Smooth muscle cell (in vitro differentiated cells): Measurements from ENCODE around the gene GNG11. TPM values are rescaled to one million over a fixed set of nuclear protein-coding genes. Genes with fewer than 3 reads are reported as not detected.

Experiments
- DNase-seq: peaks from one replicate; lab custom pipeline; 2025; ENCODE audit not compliant: unreplicated experiment; lab: John Stamatoyannopoulos, UW
- H2AFZ ChIP-seq: fragments of 200-600 bp; sonication (generic); 2 replicates; pipeline ENCODE4 v1.6.0; 2016; ENCODE audit warnings: antibody characterized with exemption, low read depth, mild to moderate bottlenecking
- H3F3A ChIP-seq: fragments of 200-600 bp; sonication (generic); 2 replicates; pipeline ENCODE4 v1.6.0; 2017; ENCODE audit warnings: antibody characterized with exemption, low read depth
- H3K27ac ChIP-seq: fragments of 200-600 bp; sonication (generic); 2 replicates; pipeline ENCODE4 v1.5.1; 2016; ENCODE audit warnings: low read depth, mild to moderate bottlenecking
- H3K27me3 ChIP-seq: fragments of 200-600 bp; sonication (generic); 2 replicates; pipeline ENCODE4 v1.6.1; 2016; ENCODE audit warnings: low read depth, mild to moderate bottlenecking
- H3K36me3 ChIP-seq: fragments of 200-600 bp; sonication (generic); 2 replicates; pipeline ENCODE4 v1.5.1; 2016; ENCODE audit warnings: low read depth
- H3K4me1 ChIP-seq: fragments of 200-600 bp; sonication (generic); 2 replicates; pipeline ENCODE4 v1.5.1; 2016; ENCODE audit warnings: low read depth
- H3K4me2 ChIP-seq: fragments of 200-600 bp; sonication (generic); 2 replicates; pipeline ENCODE4 v1.6.0; 2016; ENCODE audit warnings: mild to moderate bottlenecking
- H3K4me3 ChIP-seq: fragments of 200-600 bp; sonication (generic); 2 replicates; pipeline ENCODE4 v1.5.1; 2016; ENCODE audit warnings: mild to moderate bottlenecking
- H3K79me2 ChIP-seq: fragments of 200-600 bp; sonication (generic); 2 replicates; pipeline ENCODE4 v1.6.0; 2016; ENCODE audit warnings: low read depth, mild to moderate bottlenecking
- H3K9ac ChIP-seq: fragments of 200-600 bp; sonication (generic); 2 replicates; pipeline ENCODE4 v1.6.0; 2016; ENCODE audit warnings: low read depth
- H3K9me3 ChIP-seq: fragments of 200-600 bp; sonication (generic); replicated peaks from 2 replicates; pipeline ENCODE4 v1.5.1; 2016; ENCODE audit warnings: low read depth
- H4K20me1 ChIP-seq: fragments of 200-600 bp; sonication (generic); 2 replicates; pipeline ENCODE4 v1.6.0; 2016; ENCODE audit warnings: low read depth
- CTCF ChIP-seq: fragments of 200-600 bp; sonication (generic); IDR thresholded peaks from 2 replicates; pipeline ENCODE4 v1.5.1; 2017; ENCODE audit warnings: borderline replicate concordance, mild to moderate bottlenecking, antibody characterized with exemption; ENCODE audit not compliant: insufficient read depth, poor library complexity, severe bottlenecking
- WGBS: methylation state at CpG from one replicate; pipeline ENCODE4 v1.1.7; 2016; ENCODE audit warnings: low lambda C conversion rate; 5-methylcytosine and 5-hydroxymethylcytosine counted together
- polyA plus RNA-seq: library from polyadenylated mRNA; unstranded; fragments of >200 nt; fragmentation: Nextera tagmentation; extraction: Ambion mirVana; gene quantifications from 2 replicates; pipeline ENCODE4 v1.2.1, GENCODE V29; 2016
- total RNA-seq: library from RNA; depleted of rRNA; stranded (reverse); fragments of >200 nt; gene quantifications from 2 replicates; pipeline ENCODE4 v1.2.3, GENCODE V29; 2014

The GNG11 gene
- total and polyA plus RNA-seq, 2 experiments from 2014 or later, result 13.4 to 31.2 TPM

DNA sequence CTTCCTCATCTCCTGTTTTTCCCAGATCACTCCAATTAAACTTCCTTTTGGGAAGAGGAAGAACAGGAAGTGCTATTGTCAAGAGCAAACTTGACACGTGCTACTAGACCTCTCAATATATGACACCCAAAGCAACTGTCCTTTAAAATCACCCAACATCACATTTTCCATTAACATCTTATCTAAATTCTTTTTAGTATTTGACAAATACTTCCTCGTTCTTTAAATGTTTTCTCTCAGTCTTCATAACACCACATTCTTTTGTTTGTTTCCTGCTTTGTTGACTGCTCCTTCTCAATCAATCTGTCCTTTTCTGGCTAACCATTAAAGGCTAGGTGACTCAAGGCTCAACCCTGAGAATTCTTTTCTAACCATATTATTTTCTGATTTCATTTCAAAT, 23.9 kb upstream of the GNG11 start:
- H3K79me2 ChIP-seq, result no peaks in the 10 kb centered on the region
- no peaks in the 10 kb centered on the region for H3K9me3 ChIP-seq
- no peak overlapping the region for H3K27ac ChIP-seq
- peaks cover 5% of the 10 kb centered on the region for H3F3A ChIP-seq
- no peak for TF ChIP-seq CTCF
- no peak overlapping the region for H3K4me2 ChIP-seq
- DNase-seq, result no peak
- no peaks in the 10 kb centered on the region for H4K20me1 ChIP-seq
- no peak overlapping the region for H3K9ac ChIP-seq
- H3K4me3 ChIP-seq, result no peak overlapping the region
- no peaks in the 10 kb centered on the region for H3K4me1 ChIP-seq
- H3K36me3 ChIP-seq, result no peaks in the 10 kb centered on the region
- H3K27me3 ChIP-seq, result no peaks in the 10 kb centered on the region
- H2AFZ ChIP-seq, result no peak overlapping the region
- WGBS, result 87% methylated on average over 2 of the region's 2 CpGs

DNA sequence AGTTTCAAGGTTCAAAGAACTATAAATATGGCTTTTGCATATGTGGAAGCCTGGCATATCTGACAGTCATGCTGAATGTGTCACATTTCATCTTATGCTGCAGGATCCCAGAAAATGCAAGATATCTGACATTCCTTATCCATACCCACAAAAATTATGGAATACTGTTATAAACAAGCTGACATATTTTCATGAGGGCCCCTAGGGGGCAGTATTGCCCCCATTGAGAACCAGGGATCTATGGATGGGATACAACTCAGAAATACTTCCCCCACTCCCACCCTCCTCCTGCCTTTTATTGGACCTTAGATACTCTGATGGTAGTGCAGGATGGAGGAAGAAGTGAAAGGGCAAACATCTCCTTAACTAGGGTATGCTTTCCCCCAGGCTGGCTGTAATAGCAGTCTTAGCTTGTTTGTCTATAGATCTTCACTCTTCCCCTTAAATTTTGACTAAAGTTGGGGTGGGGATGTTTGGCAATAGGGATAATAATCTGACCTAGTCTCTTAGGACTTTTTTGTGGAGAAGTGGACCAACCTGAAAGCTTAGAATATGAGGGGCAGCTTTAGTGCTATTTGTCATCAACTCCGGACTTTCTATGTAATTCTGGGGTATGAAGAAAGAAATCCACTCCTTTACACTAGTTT, 18.6 kb upstream of the GNG11 start:
- peak; percentile 90 for TF ChIP-seq CTCF
- H3K79me2 ChIP-seq, result no peaks in the 10 kb centered on the region
- no peak for DNase-seq

GRCh38 chr7:93906267-93906666, 15.3 kb upstream of the GNG11 start, which contains the start of gene GNGT1:
Gene GNGT1, plus strand, starts transcription at chr7:93906567. Its CDS starts 180 bp downstream, at chr7:93906747.
- no peaks in the 10 kb centered on the region for H3K9me3 ChIP-seq
- H3K4me3 ChIP-seq, result no peak within 1 kb of the TSS
- H3K79me2 ChIP-seq, result no peaks in the 10 kb centered on the region
- H3K27ac ChIP-seq, result no peak within 1 kb of the TSS
- H2AFZ ChIP-seq, result peak within 1 kb of the TSS; percentile 34
- H3K4me2 ChIP-seq, result no peak within 1 kb of the TSS
- WGBS, result 93% methylated on average over 3 of the region's 3 CpGs
- no peak for DNase-seq
- no peak for TF ChIP-seq CTCF
- H3K27me3 ChIP-seq, result no peaks in the 10 kb centered on the region
- H3K36me3 ChIP-seq, result no peaks in the 10 kb centered on the region
- no peak within 1 kb of the TSS for H3K9ac ChIP-seq
- H3K4me1 ChIP-seq, result peaks cover 3% of the 10 kb centered on the region
- no peaks in the 10 kb centered on the region for H4K20me1 ChIP-seq
- no peaks in the 10 kb centered on the region for H3F3A ChIP-seq

More for the DNA sequence above, 18.6 kb upstream of the GNG11 start:
- Histone ChIP-seq H3F3A (no peaks in the 10 kb centered on the region), H3K4me3 (no peak overlapping the region), H3K9ac (no peak overlapping the region), H3K4me1 (no peaks in the 10 kb centered on the region), H3K9me3 (no peaks in the 10 kb centered on the region), H3K4me2 (no peak overlapping the region), H3K36me3 (no peaks in the 10 kb centered on the region), H3K27ac (no peak overlapping the region), H4K20me1 (no peaks in the 10 kb centered on the region), H3K27me3 (no peaks in the 10 kb centered on the region), H2AFZ (no peak overlapping the region)
- WGBS, result 92% methylated on average over 1 of the region's 1 CpG
